Gastrocnemius medialis (tissue), 4 donors: Measurements from ENCODE around the gene TYK2. TPM values are rescaled to one million over a fixed set of nuclear protein-coding genes. Genes with fewer than 3 reads are reported as not detected.
"Not testable (repeated sequence)": the region's sequence is repeated elsewhere in the genome, so short reads cannot be mapped to it uniquely, and the experiment has no call there.

ENCODE experiments used
- ATAC-seq, 2 donors: fragments of 150-250 bp; one replicate each; pipeline ENCODE4 v1.9.1; 2016
- DNase-seq, 2 donors: peaks; one replicate each; pipeline ENCODE4 v3.0.0-alpha.2; 2019
- H3K27ac ChIP-seq, 4 donors: fragments of 200-600 bp; sonication (generic); 1 replicate in 1 of 4; 2 replicates in 3 of 4; pipeline ENCODE4 v1.5.1; 2016 to 2018; ENCODE audit warnings: mild to moderate bottlenecking in 2 of 4, moderate library complexity in 1 of 4
- H3K27me3 ChIP-seq, 3 donors: fragments of 200-600 bp; sonication (generic) in 2 of 3; 1 replicate in 1 of 3; 2 replicates in 2 of 3; pipeline versions ENCODE4 v1.5.1 to v1.6.0; 2016 to 2019; ENCODE audit warnings: mild to moderate bottlenecking in 1 of 3, moderate library complexity in 1 of 3
- H3K36me3 ChIP-seq, 2 donors: fragments of 200-600 bp; sonication (generic) in 1 of 2; one replicate each; pipeline ENCODE4 v1.5.1; 2017 to 2018
- H3K4me1 ChIP-seq, 2 donors: fragments of 200-600 bp; sonication (generic) in 1 of 2; one replicate each; pipeline ENCODE4 v1.5.1; 2016 to 2017; ENCODE audit warnings: mild to moderate bottlenecking in 2 of 2
- H3K4me3 ChIP-seq, 4 donors: fragments of 200-600 bp; sonication (generic) in 3 of 4; 1 replicate in 1 of 4; 2 replicates in 3 of 4; pipeline ENCODE4 v1.5.1; 2016 to 2019; ENCODE audit warnings: mild to moderate bottlenecking in 2 of 4
- H3K9me3 ChIP-seq, 3 donors: fragments of 200-600 bp; sonication (generic) in 2 of 3; 1 replicate in 1 of 3; 2 replicates in 2 of 3; pipeline ENCODE4 v1.5.1; 2016 to 2019
- POLR2A ChIP-seq, 2 donors: fragments of 450-650 bp; IDR thresholded peaks; one replicate each; pipeline ENCODE4 v1.6.1; 2017; ENCODE audit warnings: antibody characterized with exemption in 2 of 2, mild to moderate bottlenecking in 2 of 2, moderate library complexity in 2 of 2
- in situ Hi-C, 4 donors: fragments of 200-750 bp; cut with MboI; loops; one replicate each; pipeline versions ENCODE4 v1.15.0 to v1.8.0; 2017; ENCODE audit warnings: low sequenced_read_pairs in 4 of 4
- intact Hi-C: fragments of 100-400 bp; cut with DNase I; formaldehyde crosslinking; loops from one replicate; pipeline ENCODE4 v1.15.1; 2023; ENCODE audit warnings: low total_unique reads
- total RNA-seq, 4 donors: library from RNA; depleted of rRNA; stranded (reverse); fragments of >200 nt; gene quantifications; one replicate each; pipeline versions ENCODE4 v1.1.0 to v1.2.3, GENCODE V29; 2016
- TF ChIP-seq, protein P1 (sequence below), 5 experiments: fragments of 450-650 bp in 3 of 5; fragments of 200-600 bp in 2 of 5; sonication (generic) in 2 of 5; IDR thresholded peaks in 4 of 5; conservative IDR thresholded peaks in 1 of 5; 1 replicate in 4 of 5; 2 replicates in 1 of 5; pipeline ENCODE4 v1.5.1; 2016 to 2019; ENCODE audit warnings: antibody characterized with exemption in 5 of 5, mild to moderate bottlenecking in 3 of 5, moderate library complexity in 3 of 5

The TYK2 gene
- total RNA-seq, 4 donors from 2014 or later = 32.6 to 58.5 (median 50.9) TPM

DNA sequence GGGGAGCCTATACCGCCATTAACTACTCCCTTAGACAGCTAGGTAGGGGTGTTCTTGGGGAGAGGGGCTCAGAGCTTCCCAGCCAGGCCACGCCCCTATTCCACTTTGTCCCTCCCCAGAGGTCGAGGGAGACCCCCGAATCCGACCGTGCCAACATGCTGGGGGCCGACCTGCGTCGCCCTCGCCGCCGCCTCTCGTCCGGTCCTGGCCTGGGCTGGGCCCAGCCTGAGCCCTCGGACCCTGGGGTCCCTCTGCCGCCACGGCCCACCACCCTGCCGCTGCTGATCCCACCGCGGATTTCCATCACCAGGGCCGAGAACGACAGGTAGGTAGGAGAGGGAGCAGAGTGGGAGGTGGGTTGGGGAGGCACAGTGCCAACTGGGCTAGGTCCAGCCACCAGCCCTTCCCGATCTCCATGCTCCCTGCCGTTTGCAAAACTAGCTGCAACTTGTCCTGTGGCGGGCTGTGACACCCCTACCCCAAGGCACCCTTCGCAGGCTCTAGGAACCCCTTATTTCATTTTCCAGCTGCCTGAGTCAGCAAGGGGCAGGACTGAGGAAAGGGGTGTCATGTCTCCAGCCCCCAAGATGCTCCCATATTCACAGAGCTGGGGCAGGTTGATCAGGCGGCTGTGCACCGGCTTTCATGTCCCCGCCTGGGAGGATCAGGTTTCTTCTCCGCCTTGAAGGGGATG, 37.3 kb upstream of the TYK2 start:
- Histone ChIP-seq H3K27me3 (peaks cover 53 to 60% (median 59%) of the 10 kb centered on the region in 3 donors), H3K4me3 (no peak overlapping the region), H3K4me1 (peaks cover 23 to 38% of the 10 kb centered on the region in 2 donors), H3K27ac (no peak overlapping the region), H3K9me3 (no peaks in the 10 kb centered on the region), H3K36me3 (no peaks in the 10 kb centered on the region)
- TF ChIP-seq POLR2A (IDR thresholded peaks at IDR 0.05) = no peak
- intact Hi-C loops = loop anchor here (2.0 kb wide), 1 partner anchor 15 kb away; the partner anchor contains the start of gene CDC37
- no peak for ATAC-seq
- DNase-seq = no peak
- in situ Hi-C loops = loop anchor here in 2 of 4 donors (10.0 to 25.0 kb wide), 2 partner anchors 57 to 145 kb away; partner anchors contain the start of genes CDKN2D (in 1 of the 2) and KRI1 (in 1 of the 2)

DNA sequence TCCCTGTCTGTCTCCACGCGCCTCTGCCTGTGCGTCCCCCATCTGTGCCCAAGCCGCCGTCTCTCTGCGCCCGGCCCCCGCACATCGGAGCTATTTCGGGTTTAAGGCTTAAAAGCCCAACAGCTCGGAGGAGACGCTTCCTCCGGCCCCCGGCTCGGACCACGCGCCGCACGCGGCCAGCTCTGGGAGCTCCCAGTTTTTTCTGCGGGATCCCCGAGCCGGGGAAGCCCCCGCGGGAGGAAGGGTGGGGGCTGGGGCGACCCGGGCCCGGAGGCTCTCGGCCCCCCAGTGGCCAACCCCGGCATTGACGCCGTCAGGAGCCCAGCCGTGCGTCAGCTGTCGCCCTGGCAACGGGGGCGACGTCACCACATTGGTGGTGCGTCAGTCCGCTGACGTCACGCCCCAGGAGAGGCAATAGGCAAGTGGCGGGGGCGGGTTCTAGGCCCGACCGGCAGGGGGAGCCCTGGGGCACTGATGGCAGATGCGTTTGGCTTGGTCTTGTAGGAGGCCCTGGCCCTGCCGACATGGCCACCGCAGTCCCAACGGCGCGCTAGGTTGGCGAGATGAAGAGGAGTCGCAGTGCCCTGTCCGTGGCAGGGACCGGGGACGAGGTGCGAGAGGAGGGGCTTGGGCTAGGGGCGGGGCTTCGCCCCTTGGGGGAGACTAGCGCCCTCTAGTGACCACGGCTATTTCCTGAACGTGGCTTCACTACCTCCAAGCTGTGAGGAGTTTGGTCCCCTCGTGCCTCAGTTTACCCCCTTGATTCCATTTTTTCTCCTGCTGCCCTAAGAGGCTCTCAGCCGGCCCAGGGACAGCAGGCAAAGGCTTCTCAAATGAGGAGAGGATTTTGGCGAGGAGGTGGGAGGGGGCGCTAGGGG, 36.2 kb upstream of the TYK2 start:
- Histone ChIP-seq H3K36me3 (no peaks in the 10 kb centered on the region), H3K4me3 (peak overlapping the region; percentile 59 to 75 (median 69)), H3K27me3 (peaks cover 44 to 49% (median 48%) of the 10 kb centered on the region in 3 donors), H3K4me1 (peaks cover 27 to 42% of the 10 kb centered on the region in 2 donors), H3K27ac (peak overlapping the region; percentile 56 to 84 (median 62)), H3K9me3 (no peaks in the 10 kb centered on the region)
- DNase-seq = peak; percentile 53 to 87
- TF ChIP-seq, protein P1, sequence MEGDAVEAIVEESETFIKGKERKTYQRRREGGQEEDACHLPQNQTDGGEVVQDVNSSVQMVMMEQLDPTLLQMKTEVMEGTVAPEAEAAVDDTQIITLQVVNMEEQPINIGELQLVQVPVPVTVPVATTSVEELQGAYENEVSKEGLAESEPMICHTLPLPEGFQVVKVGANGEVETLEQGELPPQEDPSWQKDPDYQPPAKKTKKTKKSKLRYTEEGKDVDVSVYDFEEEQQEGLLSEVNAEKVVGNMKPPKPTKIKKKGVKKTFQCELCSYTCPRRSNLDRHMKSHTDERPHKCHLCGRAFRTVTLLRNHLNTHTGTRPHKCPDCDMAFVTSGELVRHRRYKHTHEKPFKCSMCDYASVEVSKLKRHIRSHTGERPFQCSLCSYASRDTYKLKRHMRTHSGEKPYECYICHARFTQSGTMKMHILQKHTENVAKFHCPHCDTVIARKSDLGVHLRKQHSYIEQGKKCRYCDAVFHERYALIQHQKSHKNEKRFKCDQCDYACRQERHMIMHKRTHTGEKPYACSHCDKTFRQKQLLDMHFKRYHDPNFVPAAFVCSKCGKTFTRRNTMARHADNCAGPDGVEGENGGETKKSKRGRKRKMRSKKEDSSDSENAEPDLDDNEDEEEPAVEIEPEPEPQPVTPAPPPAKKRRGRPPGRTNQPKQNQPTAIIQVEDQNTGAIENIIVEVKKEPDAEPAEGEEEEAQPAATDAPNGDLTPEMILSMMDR (IDR thresholded peaks at IDR 0.05 in 4 of 5, conservative IDR thresholded peaks at IDR 0.05 in 1 of 5) = peak; percentile 80 to 97 (median 89)
- no peak for TF ChIP-seq POLR2A (IDR thresholded peaks at IDR 0.05)
- ATAC-seq = peak; percentile 78 to 86
- intact Hi-C loops (loop anchor here (2.0 kb wide), 1 partner anchor 14 kb away; the partner anchor contains the start of gene CDC37), in situ Hi-C loops (loop anchor here in 2 of 4 donors (10.0 to 25.0 kb wide), 2 partner anchors 58 to 146 kb away; partner anchors contain the start of genes CDKN2D (in 1 of the 2) and KRI1 (in 1 of the 2))

DNA sequence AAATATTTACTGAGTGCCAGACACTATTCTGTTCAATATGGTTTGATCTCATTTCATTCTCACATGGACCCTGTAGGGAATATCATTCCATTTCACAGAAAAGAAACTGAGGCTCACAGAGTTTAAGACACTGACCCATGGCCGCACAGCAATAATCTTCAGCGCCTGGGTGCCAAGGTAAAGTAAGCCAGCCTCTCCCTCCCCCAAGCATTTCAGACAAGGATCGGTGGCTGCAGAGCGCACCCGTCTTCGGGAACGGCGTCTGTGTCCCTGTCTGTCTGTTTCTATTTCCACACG, 35.7 kb upstream of the TYK2 start:
- DNase-seq (no peak), ATAC-seq (peak in 1 of 2 donors; percentile 13)
- no peak for TF ChIP-seq POLR2A (IDR thresholded peaks at IDR 0.05)
- TF ChIP-seq, protein P1 (IDR thresholded peaks at IDR 0.05 in 4 of 5, conservative IDR thresholded peaks at IDR 0.05 in 1 of 5) = no peak
- in situ Hi-C loops (loop anchor here in 2 of 4 donors (10.0 to 25.0 kb wide), 2 partner anchors 59 to 146 kb away; partner anchors contain the start of genes CDKN2D (in 1 of the 2) and KRI1 (in 1 of the 2)), intact Hi-C loops (loop anchor here (2.0 kb wide), 1 partner anchor 13 kb away; the partner anchor contains the start of gene CDC37)
- H3K27ac ChIP-seq = peak overlapping the region; percentile 56 to 84 (median 62)
- peak overlapping the region; percentile 59 to 75 (median 69) for H3K4me3 ChIP-seq
- H3K9me3 ChIP-seq = no peaks in the 10 kb centered on the region
- peaks cover 25 to 42% of the 10 kb centered on the region in 2 donors for H3K4me1 ChIP-seq
- H3K36me3 ChIP-seq = no peaks in the 10 kb centered on the region
- H3K27me3 ChIP-seq = peaks cover 38 to 43% (median 42%) of the 10 kb centered on the region in 3 donors

GRCh38 chr19:10412257-10412977, 32.0 kb upstream of the TYK2 start:
- no peak for TF ChIP-seq POLR2A (IDR thresholded peaks at IDR 0.05)
- TF ChIP-seq, protein P1 (IDR thresholded peaks at IDR 0.05 in 4 of 5, conservative IDR thresholded peaks at IDR 0.05 in 1 of 5) = no peak
- Histone ChIP-seq H3K4me3 (no peak overlapping the region), H3K27me3 (peaks cover 5 to 10% (median 7%) of the 10 kb centered on the region in 3 donors), H3K27ac (no peak overlapping the region), H3K9me3 (no peaks in the 10 kb centered on the region), H3K4me1 (peaks cover 13 to 21% of the 10 kb centered on the region in 2 donors), H3K36me3 (no peaks in the 10 kb centered on the region)
- ATAC-seq (no peak), DNase-seq (no peak)
- in situ Hi-C loops = loop anchor here in 2 of 4 donors (10.0 to 25.0 kb wide), 2 partner anchors 62 to 150 kb away; partner anchors contain the start of genes CDKN2D (in 1 of the 2) and KRI1 (in 1 of the 2)
- intact Hi-C loops = no loop called here

GRCh38 chr19:10411224-10411623, 30.9 kb upstream of the TYK2 start:
- peaks cover 10 to 14% of the 10 kb centered on the region in 2 donors for H3K4me1 ChIP-seq
- intact Hi-C loops, H3K9me3 ChIP-seq, H3K27ac ChIP-seq, H3K4me3 ChIP-seq, H3K36me3 ChIP-seq, ATAC-seq, H3K27me3 ChIP-seq, DNase-seq: not testable (repeated sequence)
- in situ Hi-C loops = loop anchor here in 2 of 4 donors (10.0 to 25.0 kb wide), 2 partner anchors 64 to 151 kb away; partner anchors contain the start of genes CDKN2D (in 1 of the 2) and KRI1 (in 1 of the 2)
